HG02852 (cell line): Measurements from ENCODE around the gene DHRS7B.
A peak's percentile ranks its signal among the peaks of the same experiment; 100 is the strongest.

Experiments used
- ATAC-seq: cut with Tn5 transposase; IDR thresholded peaks from one replicate; pipeline ENCODE4 v1.9.1; 2021; ENCODE audit warnings: mild to moderate bottlenecking, moderate library complexity; ENCODE audit not compliant: unreplicated experiment

DHRS7B gene

DNA sequence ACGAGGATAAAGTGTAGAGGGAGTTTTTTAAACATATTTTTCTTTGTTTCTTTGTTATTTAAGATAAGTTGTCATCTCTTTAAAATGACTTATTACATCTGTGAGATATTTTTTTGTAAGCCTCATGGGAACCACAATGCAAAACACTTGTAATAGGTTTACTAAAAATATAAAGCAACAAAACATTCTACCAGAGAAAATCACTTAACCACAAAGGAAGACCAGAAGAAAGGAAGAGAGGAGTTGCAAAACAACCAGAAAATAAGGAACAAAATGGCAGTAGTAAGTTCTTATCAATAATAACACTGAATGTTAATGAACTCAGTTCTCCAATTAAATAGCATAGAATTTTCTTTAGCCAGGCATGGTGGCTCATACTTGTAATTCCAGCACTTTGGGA, 22.9 kb downstream of the DHRS7B start:
- ATAC-seq, result no peak

DNA sequence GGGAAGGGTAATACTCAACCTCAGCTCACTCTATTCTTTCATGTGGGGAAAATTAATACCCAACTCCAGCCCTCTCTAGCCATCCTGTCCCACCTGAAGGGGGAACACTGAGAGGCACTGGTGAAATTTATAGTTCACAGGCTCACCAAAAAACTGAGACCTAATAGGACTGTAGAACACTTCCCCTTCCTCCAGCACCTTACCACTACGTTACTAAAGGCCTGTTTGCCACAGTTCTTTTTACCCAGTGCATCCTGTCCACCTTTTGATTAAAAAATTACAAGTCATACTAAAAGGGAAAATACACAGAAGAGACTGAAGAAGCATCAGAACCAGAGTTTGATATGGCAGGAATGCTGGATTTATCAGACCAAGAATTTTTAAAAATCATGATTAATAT, 26.0 kb downstream of the DHRS7B start:
- ATAC-seq, result no peak

DNA sequence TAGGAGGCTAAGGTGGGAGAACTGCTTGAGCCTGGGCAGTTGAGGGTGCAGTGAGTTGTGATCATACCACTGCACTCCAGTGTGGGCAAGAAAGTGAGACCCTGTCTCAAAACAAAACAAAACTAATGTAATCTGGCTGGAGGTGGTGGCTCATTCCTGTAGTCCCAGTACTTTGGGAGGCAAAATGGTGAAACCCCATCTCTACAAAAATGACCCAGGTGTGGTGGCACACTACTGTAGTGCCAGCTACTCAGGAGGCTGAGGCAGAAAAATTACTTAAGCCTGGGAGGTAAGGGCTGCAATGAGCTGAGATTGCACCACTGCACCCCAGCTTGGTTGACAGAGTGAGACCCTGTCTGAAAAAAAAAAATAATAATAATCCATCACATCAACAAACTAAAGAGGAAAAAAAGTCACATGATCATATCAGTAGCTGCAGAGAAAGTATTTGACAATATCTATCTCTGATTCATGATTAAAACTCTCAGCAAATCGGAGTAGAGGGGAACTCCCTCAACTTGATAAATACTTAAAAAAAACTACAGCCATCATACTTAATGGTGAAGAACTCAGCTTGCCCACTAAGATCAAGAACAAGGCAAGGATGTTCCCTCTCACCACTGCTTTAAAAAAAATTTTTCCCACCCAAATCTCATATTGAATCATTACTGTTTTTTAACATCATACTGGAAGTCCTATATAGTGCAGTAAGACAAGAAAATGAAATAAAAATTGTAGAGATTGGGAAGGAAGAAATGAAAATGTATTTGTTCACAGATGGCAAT, 31.0 kb downstream of the DHRS7B start:
- ATAC-seq, result no peak

DNA sequence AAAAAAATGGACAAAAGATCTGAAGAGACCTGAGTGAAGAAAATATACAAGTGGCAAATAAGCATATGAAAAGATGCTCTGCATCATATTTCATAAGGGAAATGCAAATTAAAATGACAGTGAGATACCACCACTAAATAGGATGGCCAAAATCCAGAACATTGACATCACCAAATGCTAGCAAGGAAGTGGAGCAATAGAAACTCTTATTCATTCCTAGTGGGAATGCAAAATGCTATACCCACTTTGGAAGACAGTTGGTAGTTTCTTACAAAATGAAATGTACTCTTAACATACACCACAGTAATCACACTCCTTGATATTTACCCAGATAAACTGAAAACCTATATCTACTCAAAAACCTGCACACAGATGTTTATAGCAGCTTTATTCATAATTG, 33.6 kb downstream of the DHRS7B start:
- no peak for ATAC-seq

DNA sequence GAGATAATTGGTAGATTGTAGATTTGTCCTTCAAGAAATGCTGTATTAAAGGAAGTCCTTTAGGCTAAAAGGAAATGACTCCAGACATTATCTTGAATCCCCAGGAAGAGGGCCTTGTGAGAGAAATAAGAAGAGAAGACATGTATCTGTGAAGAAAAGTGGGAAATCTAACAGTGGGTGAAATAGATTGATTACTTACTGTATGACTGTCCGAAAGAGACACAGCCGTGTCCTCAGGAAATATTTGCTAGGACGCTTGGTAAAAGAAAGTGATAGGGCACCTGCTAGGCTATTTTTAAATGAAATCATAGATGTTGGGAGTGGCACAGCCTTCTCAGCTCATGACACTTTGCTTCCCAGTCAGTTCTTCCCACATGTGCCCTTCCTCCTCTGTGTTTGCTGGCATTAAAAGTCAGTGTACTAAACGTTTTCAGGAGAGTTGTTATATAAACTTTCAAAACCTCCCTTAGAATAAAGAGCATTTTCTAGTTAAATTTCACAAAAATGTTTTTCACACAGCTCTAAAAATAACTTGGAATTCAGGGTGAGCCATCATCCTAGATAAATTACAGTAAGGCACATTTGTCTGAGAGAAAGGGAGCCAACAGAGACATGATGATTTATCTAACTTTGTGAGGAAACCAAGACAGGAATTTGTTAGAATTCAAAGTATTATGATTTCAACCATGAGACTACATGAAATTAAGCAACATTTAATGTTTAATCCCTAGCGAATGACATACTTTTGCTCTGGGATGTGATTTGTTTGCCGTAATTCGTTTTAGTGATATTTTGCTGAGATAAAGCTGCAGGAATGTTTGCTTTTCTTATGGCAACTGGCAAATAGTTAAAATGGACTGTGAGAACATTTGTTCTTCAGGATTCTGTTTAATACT, 35.0 kb downstream of the DHRS7B start:
- no peak for ATAC-seq

DNA sequence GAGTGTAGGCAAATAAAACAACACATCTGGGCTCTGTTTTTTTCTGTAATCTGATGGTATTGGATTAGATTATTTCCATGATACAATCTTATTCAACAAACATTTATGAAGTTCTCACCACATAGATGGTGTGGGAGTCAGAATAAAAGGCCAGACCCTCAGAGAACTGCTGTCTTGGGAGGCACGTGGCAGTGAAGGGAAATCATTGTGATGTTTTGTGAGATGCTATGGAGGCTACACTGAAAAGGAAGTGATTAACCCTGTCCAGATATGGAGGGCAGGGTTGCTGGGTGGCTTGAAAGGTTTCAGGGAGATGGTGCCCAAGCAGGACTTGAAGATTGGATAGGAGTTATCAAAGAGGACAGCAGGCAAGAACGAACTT, 35.6 kb downstream of the DHRS7B start:
- no peak for ATAC-seq

DNA sequence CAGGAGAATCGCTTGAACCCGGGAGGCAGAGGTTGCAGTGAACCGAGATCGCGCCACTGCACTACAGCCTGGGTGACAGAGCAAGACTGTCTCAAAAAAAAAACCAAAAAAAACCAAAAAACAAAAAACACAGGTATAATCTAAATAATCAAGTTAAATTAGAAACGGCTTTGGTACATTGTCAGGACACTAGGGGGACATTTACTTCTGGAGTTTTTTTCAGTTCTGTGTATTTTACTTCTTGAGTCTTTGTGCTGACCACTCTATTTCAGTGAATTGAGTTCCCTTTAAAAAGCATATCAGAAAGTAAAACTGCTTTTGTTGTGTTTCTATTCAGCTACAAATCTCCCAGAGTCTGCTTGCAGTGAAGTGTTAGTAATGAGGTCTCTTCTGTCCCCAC, 36.3 kb downstream of the DHRS7B start:
- no peak for ATAC-seq

DNA sequence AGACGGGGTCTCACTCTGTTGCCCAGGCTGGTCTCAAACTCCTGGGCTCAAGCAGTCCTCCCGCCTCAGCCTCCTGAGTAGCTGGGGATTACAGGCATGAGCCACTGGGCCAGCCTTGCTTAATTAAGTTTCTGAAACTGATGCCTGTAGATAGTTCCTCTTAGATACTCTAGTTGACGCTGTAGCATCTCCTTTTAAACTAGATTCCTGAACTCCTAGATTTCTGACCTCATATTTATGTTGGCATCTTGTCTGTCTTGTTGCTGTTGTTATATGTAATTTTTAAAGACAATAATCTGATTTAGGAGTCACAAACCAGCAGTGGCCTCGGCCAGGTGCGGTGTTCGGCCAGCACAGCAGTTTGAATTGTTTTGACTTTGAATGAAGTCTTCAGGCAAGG, 37.5 kb downstream of the DHRS7B start:
- ATAC-seq, result no peak

DNA sequence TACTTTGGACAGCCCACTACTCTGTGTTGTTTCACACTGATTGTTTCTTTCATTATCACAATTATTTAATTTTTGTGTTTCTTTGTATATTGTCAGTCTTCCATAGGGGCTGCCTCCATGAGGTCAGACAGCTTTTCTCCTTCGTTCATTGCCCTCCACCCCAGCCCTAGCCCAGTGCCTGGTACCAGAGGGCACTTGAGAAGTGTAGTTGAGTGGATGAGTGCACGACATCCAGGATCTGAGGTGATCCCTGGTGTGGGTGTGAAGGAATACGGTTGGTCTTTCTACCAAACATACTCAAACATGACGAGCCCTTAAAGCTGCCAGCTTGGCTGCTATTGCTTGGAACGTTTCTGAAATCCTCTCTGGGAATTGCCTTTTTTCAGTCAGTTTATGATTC, 37.9 kb downstream of the DHRS7B start:
- no peak for ATAC-seq

DNA sequence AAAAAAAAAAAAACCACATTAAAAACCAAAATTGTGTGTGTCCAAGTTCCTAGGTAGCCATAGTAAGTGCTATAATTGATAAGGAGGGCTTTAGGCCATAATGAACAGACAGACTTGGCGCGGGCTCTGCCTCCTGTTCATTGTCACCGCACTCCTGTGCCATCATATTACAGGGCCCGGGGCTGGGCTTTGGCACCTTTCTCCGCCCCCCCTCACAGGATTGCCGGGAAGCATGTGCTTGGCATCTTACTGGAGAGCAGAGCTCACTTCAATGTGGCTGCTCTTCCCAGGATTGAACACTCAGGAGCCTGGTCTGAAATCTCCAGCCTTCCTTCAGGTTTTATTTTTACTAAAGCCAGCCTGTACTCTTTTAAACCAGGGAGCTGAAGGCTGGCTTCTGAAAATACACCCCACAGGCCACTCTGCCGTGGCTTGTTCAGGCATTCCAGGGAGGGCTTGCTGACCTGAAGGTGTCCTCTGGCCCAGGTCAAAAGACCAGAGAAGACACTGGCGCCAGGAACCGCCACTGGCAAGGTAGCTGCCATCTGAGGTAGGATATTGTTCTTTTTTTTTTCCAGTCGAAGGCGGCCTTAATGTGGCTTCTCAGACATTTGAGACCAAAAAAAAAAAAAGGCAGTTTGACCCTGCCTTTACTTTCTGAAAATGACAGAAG, 39.3 kb downstream of the DHRS7B start:
- no peak for ATAC-seq

DNA sequence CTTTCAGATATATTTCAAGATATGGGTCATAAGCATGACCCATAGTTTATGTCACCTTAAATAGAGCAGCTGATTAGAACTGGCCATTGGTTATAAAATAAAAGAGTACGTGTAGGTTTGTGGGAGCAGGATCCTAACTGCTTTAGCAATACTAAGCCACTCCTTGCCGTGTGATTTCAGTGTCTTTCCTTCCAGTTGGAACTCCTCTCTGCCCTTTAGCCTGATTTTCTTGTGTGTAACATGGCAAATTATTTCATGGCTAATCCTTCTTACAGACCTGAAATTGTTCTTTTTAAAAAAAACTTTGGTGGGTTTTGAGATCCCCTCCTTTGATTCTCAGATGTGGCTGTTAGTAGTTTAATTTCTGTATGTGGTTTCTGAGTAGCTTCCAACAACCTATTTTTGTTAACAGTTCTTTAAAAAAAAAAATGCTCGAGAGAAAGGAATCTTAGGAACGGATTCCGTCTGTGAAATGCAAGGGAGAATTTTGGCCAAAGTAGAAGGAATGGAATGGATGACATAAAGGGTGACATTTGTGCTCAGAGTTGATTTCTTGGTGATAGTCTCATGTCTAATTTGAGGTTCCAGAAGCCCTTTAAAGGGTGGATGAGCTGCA, 39.9 kb downstream of the DHRS7B start:
- ATAC-seq, result no peak

DNA sequence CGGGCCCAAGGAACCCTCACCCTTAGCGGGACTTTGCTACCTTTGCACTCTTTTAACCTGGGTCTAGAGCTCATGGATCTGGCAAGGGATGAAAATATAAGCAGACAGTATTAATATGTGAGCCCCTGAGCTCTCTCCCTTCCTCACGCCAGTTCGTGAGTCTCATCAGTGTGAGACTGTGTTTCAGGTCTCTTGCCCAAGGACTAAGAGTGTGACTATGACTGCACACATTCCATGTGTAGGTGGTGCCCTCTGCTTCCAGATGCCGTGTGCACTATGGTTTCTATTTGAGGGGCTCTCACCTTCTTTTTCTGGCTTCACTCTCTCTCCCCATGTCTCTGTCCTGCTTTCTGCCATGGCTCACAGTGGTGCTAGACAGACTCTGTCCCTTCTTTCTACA, 40.5 kb downstream of the DHRS7B start:
- ATAC-seq, result no peak

DNA sequence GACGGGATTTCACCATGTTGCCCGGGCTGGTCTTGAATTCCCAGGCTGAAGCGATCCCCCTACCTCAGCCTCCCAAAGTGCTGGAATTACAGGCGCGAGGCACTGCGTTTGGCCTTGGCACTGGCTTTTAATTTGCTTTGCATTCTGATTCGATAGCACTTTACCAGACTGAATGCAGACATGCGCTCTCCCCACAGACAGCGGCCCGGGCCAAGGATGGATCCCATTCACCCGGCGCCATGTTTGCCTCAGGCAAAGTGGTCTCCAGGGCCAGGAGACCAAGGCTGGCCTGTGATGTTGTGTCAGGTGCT, 41.7 kb downstream of the DHRS7B start:
- ATAC-seq, result no peak

DNA sequence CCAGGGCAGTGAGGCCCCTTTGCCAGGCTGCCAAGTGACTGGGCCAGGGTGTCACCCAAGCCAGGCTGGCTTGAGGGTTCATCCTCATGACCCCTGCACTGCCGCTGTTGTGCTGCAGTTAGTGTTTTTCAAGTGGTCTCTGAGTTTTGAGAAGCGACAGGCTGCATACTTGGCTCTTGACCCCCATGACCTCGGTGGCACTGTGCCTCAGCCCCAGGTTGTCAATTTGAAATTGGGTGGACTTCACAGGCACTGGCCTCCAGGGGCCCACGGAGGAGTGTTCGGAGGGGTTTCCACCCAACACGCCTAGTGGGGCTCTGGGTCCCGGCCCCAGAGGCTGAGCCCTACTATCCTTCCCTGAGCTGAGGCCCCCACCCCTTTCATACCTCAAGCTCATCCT, 42.7 kb downstream of the DHRS7B start:
- ATAC-seq, result no peak

DNA sequence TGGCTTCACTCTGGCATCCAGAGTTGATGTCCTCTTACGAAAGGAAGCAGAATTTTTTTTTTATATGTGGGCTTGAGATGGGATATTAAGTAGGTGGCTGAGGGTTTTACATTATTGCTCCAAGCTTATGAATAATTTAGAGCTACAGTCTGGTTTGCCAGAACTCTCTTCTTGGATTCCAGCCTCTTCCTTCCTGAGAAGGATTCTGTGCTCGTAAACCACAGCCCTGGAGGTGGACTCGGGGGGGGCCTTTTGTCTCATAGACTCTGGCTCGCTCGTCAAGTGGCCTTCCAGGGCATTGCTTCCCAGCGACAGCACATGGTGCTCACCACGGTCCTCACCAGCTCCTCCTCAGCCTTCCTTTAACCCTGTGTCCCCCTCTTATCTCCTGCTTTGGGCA, 44.0 kb downstream of the DHRS7B start:
- ATAC-seq, result no peak

DNA sequence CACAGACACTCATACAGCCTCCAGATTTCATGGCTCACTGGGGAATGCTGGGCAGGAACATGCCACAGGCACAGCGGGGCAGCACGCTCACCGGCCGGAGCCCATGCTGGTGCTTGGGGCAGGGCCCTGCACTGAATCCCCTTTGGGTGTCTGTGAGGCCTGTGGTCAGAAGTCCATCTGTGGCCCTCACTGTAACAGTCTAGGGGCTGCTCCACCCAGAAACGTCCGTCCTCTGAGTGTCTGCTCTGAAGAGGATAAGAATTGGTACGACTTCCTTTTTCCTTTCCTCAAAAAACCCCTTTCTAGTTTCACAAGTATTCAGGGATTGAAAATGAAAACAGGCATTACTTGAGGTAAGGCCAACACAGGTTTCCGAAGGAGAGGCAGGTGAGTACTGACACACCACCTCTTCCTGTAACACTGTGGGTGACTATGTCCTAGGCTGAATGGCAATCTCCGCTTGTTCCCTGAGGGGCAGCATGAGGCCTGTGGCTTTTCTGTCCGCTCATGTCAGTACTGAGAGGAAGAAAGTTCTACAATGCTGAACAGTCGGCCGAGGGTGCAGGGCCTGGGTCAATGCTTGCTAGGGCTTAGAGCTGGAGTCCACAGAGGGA, 44.7 kb downstream of the DHRS7B start:
- peak; percentile 77 for ATAC-seq

DNA sequence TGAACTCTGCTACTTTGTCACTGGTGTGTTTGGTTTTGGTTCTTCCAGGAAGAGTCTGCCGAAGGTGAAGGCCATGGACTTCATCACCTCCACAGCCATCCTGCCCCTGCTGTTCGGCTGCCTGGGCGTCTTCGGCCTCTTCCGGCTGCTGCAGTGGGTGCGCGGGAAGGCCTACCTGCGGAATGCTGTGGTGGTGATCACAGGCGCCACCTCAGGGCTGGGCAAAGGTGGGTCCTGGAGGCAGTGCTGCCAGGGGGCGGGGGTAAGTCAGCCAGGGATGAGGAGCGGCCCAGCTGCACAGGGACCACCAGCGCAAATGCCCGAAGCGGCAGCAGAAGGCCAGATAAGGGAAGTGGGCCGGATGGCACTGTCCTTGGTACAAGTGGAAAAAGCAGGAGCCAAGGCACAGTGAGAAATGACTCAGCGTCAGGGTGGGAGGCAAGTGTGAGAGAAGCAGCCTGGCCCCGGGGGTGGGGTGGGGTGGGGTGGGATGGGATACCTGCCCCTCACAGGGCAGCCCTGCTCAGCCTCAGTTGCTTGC, 45.3 kb downstream of the DHRS7B start:
- no peak for ATAC-seq

DNA sequence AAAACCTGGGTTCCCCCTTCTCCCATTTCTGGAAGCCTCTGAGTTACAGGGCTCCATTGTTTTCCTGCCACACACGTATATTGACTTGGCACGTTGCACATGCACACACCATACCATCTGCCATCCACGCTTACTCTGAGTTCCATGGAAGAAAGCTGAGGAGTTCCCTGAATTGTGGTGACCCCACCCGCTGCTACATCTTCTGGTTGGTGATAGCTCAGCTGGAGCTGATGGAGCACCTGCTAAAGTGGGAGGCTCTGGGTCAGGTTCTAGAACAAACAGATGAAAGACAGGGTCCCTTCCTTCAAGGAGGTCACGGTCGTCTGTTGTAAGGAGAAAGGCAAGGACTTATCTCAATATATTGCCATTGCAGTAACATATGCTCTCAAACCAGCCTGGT, 46.1 kb downstream of the DHRS7B start:
- ATAC-seq, result no peak

DNA sequence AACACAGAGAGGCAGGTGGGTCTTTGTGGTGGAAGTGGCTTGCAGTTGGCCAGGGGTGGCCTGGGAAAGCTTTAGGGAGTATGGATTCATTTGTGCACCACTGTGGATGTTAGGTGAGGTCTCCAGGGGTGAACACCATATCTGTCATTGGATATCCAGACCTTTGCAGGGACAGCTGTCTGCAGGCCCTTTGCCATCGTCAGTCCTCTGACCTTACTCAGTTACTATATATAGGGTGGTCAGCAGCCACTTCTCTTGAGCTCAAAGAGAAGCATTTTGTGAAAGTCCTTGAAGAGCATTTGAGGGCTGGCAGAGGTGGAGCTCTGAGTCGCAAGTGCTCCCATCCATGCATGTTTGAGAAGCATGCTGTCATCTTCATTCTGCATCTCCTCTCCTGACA, 46.8 kb downstream of the DHRS7B start:
- no peak for ATAC-seq

DNA sequence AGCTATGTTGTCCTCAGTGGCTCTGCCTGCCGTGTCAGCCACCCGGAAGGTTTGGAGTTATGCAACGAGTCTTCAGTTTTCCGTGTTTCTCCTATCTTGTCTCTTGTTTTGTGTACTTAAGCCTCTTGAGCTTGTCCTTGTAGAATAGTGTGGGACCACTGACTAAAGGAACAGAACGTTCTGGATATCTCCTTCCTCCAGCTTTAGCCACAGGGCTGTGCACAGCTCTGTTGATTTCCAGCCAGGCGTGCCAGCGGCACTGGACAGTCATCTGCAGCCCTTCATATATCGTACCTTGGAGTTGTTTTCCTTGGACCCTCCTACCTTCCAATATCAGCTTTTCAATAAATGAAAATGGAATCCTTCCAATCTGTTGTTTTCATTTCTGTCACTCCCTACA, 47.4 kb downstream of the DHRS7B start:
- no peak for ATAC-seq

DNA sequence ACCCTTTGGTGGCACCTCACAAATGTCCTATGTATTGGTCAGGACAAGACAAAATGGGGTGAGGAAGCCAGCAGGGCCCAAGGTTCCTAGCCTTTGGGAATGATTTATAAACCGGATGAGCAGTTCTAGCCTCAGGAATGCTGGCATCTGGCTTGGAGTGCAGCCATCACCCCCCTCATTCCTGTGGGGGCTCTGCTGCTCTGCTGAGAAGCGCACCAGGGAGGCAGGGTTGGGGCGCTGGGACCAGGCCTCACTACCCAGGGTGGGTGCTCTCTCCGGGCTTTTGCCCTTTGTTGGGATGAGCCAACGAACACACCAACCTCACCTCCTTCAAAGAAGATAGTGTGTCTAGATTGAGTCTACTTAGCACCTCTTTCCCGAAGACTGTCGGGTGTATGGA, 47.9 kb downstream of the DHRS7B start:
- no peak for ATAC-seq
